Breast epithelium (tissue), 3 donors: ENCODE measurements around the gene PPM1H.

Experiments used
- POLR2A ChIP-seq: fragments of 450-650 bp; IDR thresholded peaks from one replicate; pipeline ENCODE4 v1.6.1; 2016; ENCODE audit warnings: antibody characterized with exemption, mild to moderate bottlenecking, moderate library complexity
- TF ChIP-seq, protein P1 (sequence below), 3 donors: fragments of 450-650 bp; IDR thresholded peaks; one replicate each; pipeline ENCODE4 v1.5.1; 2016 to 2017; ENCODE audit warnings: antibody characterized with exemption in 3 of 3, mild to moderate bottlenecking in 3 of 3, moderate library complexity in 3 of 3

GRCh38 chr12:62882140-62882539 lies 52.8 kb downstream of the PPM1H start:
- TF ChIP-seq, protein P1, sequence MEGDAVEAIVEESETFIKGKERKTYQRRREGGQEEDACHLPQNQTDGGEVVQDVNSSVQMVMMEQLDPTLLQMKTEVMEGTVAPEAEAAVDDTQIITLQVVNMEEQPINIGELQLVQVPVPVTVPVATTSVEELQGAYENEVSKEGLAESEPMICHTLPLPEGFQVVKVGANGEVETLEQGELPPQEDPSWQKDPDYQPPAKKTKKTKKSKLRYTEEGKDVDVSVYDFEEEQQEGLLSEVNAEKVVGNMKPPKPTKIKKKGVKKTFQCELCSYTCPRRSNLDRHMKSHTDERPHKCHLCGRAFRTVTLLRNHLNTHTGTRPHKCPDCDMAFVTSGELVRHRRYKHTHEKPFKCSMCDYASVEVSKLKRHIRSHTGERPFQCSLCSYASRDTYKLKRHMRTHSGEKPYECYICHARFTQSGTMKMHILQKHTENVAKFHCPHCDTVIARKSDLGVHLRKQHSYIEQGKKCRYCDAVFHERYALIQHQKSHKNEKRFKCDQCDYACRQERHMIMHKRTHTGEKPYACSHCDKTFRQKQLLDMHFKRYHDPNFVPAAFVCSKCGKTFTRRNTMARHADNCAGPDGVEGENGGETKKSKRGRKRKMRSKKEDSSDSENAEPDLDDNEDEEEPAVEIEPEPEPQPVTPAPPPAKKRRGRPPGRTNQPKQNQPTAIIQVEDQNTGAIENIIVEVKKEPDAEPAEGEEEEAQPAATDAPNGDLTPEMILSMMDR (IDR thresholded peaks at IDR 0.05) = no peak
- TF ChIP-seq POLR2A = no peak
